ENCODE results near the gene COL27A1.

GRCh38 chr9:114356792-114357191 lies 201.5 kb downstream of the COL27A1 start:
- TF ChIP-seq CTCF (IDR thresholded peaks at IDR 0.05; ENCODE audit: low read depth, low read length): no peak
- no peak for TF ChIP-seq POLR2A (IDR thresholded peaks at IDR 0.05; ENCODE audit: extremely low read depth, insufficient read length)

All from NB4 (cell line).